HEK293T (cell line): ENCODE results near the gene STK33.

Experiments used
- CTCF ChIA-PET: fragments of 350-600 bp; formaldehyde crosslinking; extraction: SDS; loops from one replicate; lab custom pipeline; 2021; ENCODE audit warnings: antibody characterized with exemption, inconsistent platforms; lab: Yijun Ruan, JAX
- POLR2A ChIA-PET: fragments of 350-600 bp; formaldehyde crosslinking; extraction: SDS; loops from one replicate; lab custom pipeline; 2020; ENCODE audit warnings: antibody characterized with exemption, inconsistent platforms; lab: Yijun Ruan, JAX
- DNase-seq: peaks from one replicate; pipeline ENCODE4 v3.0.0; 2012; ENCODE audit warnings: mixed read lengths; ENCODE audit errors: extremely low spot score
- ARNT ChIP-seq: fragments of 450-650 bp; IDR thresholded peaks from 2 replicates; pipeline ENCODE4 v1.6.1; 2017; ENCODE audit warnings: mild to moderate bottlenecking
- BHLHE40 ChIP-seq: fragments of 450-650 bp; IDR thresholded peaks from 2 replicates; pipeline ENCODE4 v1.6.1; 2016; ENCODE audit warnings: mild to moderate bottlenecking, moderate library complexity, borderline replicate concordance
- CTBP1 ChIP-seq: fragments of 450-650 bp; IDR thresholded peaks from 2 replicates; pipeline ENCODE4 v1.6.1; 2016; ENCODE audit warnings: borderline replicate concordance
- ELF4 ChIP-seq: fragments of 450-650 bp; IDR thresholded peaks from 2 replicates; pipeline ENCODE4 v1.6.1; 2017; ENCODE audit warnings: antibody characterized with exemption
- FOXA1 ChIP-seq: fragments of 450-650 bp; IDR thresholded peaks from 2 replicates; pipeline ENCODE4 v1.6.1; 2016; ENCODE audit warnings: mild to moderate bottlenecking
- FOXK2 ChIP-seq: fragments of 450-650 bp; IDR thresholded peaks from 2 replicates; pipeline ENCODE4 v1.6.1; 2016; ENCODE audit warnings: mild to moderate bottlenecking
- FOXM1 ChIP-seq: fragments of 450-650 bp; IDR thresholded peaks from 2 replicates; pipeline ENCODE4 v1.6.1; 2017; ENCODE audit warnings: mild to moderate bottlenecking, borderline replicate concordance
- HDGF ChIP-seq: fragments of 450-650 bp; IDR thresholded peaks from 2 replicates; pipeline ENCODE4 v1.6.1; 2017; ENCODE audit warnings: antibody characterized with exemption, borderline replicate concordance
- L3MBTL2 ChIP-seq: fragments of 450-650 bp; conservative IDR thresholded peaks from 2 replicates; pipeline ENCODE4 v1.6.1; 2016; ENCODE audit warnings: mild to moderate bottlenecking
- LEF1 ChIP-seq: fragments of 450-650 bp; IDR thresholded peaks from 2 replicates; pipeline ENCODE4 v1.6.1; 2017; ENCODE audit warnings: mild to moderate bottlenecking, borderline replicate concordance
- NFRKB ChIP-seq: fragments of 450-650 bp; IDR thresholded peaks from 2 replicates; pipeline ENCODE4 v1.6.1; 2016; ENCODE audit warnings: mild to moderate bottlenecking, moderate library complexity
- SP1 ChIP-seq: fragments of 450-650 bp; IDR thresholded peaks from 2 replicates; pipeline ENCODE4 v1.6.1; 2017
- SUZ12 ChIP-seq: fragments of 450-650 bp; IDR thresholded peaks from 2 replicates; pipeline ENCODE4 v1.6.1; 2016; ENCODE audit warnings: mild to moderate bottlenecking
- TARDBP ChIP-seq: fragments of 450-650 bp; IDR thresholded peaks from 2 replicates; pipeline ENCODE4 v1.6.1; 2016
- ZNF384 ChIP-seq: fragments of 450-650 bp; IDR thresholded peaks from 2 replicates; pipeline ENCODE4 v1.6.1; 2016
- TF ChIP-seq, protein P1 (sequence below): fragments of 450-650 bp; IDR thresholded peaks from 2 replicates; pipeline ENCODE4 v1.6.1; 2016

The STK33 gene

GRCh38 chr11:8354622-8355415 is 239.2 kb downstream of the STK33 start:
- ChIA-PET CTCF (no interaction called here), POLR2A (no interaction called here)
- no peak for TF ChIP-seq ARNT
- DNase-seq, result no peak

DNA sequence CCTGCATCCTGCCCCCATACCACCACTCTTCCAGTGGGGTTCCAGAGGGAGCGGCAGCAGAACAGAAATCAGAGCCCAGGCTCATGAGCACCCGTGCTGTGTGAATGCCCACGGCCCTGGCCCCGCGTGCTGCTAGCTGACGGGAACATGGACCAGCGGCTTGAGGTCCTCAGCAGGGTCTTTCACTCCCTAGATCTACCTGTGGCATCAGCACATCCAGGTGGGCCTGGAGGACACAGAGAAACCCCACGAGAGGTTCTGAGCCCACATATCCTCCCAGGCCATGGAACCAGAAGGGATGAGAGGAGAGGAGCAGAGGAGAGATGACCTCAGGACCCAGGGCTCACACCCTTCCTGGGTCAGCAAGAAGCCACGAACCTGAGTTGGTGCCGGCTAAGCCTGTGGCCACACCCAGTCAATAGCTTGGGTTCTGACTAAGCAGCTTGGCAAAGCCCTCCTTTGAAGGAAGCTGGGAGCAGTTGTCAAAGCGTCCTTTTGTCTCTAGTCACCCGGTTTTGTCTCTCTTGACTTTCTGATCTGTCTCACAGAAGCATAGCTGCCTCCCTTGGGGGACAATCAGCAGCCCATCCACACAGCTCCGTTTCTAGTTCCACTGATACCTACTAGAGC is 241.0 kb downstream of the STK33 start:
- TF ChIP-seq BHLHE40 (no peak), CTBP1 (no peak), FOXK2 (no peak), HDGF (no peak), SP1 (no peak), SUZ12 (no peak)
- POLR2A ChIA-PET, result no interaction called here
- CTCF ChIA-PET, result no interaction called here
- no peak for DNase-seq

DNA sequence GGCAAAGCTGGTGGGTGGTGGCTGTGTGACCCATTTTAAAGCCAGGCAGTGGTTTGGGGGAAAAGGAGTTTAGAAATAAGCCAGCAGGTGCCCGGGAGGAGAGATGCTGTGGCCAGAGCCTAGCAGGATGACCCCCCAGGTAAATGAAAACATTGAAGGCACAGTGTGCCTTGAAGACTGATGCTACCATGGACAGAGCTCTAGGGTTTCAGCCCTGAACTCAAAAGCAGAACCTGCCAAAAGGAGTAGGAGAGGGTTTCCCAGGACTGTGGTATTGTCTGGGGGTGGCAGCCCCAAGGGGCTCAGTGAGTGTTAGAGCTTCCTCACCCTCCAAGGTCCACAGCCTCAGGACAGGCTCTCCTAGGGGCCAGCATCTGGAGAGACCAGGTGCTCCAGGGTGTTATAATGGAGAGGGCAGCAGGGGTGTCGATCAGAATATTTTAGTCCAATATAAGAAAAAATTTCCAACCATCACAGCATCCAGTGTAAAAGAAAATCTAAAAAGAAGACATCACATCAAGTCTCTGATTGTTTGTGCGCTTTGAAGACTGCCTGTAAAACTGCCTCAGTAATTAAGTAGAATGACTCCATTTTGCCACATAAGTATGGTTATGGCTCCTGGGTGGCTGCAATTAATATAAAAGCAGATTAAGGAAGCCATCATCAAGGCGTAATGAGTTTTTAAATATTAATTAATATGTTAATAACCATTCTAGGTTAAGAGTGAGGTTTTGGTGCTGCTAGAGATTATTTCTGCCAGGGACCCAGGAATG is 241.7 kb downstream of the STK33 start:
- TF ChIP-seq LEF1 (no peak), HDGF (no peak), FOXM1 (no peak), L3MBTL2 (no peak), ARNT (no peak), CTBP1 (no peak), TARDBP (no peak), SUZ12 (no peak), ZNF384 (no peak), BHLHE40 (no peak)
- TF ChIP-seq, protein P1, sequence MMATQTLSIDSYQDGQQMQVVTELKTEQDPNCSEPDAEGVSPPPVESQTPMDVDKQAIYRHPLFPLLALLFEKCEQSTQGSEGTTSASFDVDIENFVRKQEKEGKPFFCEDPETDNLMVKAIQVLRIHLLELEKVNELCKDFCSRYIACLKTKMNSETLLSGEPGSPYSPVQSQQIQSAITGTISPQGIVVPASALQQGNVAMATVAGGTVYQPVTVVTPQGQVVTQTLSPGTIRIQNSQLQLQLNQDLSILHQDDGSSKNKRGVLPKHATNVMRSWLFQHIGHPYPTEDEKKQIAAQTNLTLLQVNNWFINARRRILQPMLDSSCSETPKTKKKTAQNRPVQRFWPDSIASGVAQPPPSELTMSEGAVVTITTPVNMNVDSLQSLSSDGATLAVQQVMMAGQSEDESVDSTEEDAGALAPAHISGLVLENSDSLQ, result no peak
- ChIA-PET CTCF (no interaction called here), POLR2A (no interaction called here)
- no peak for DNase-seq

DNA sequence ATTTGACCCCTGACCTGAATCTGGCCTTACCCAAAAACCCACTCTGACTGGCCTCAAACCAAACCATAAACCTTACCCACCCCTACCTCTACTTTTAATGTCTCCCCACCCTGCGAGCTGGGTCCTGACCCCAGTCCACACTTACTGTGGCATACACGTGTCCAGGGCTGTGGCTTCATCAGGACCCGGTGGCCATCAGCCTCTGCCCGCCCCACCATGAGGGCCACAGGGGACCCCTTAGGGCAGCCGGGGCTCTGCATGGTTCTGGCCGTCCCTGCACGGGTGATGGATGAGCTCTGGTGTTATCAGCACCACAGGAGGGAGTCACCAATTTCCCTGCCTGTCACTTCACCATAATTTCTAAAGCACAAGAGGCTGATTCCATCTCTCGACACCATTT is 242.8 kb downstream of the STK33 start:
- ChIA-PET CTCF (no interaction called here), POLR2A (no interaction called here)
- TF ChIP-seq FOXM1 (no peak), L3MBTL2 (no peak), BHLHE40 (no peak), ELF4 (no peak), SUZ12 (no peak), HDGF (no peak), CTBP1 (no peak), SP1 (no peak), ZNF384 (no peak), FOXA1 (no peak)
- TF ChIP-seq, protein P1, result no peak
- DNase-seq, result no peak

DNA sequence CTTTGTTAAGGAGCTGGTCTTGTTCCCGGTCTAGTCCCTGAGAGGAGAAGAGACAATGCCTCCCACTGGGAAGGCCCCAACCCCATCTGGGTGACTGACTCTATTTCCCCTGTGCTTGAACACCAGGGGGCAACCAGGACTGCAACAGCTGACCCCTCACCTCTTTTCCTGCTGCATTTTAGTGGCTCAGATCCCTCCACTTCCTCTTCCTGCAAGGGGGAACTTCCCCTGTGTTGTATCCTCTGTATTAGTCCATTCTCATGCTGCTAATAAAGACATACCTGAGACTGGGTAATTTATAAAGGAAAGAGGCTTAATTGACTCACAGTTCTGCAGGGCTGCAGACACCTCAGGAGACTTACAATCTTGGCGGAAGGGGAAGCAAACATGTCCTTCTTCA is 246.1 kb downstream of the STK33 start:
- DNase-seq, result no peak
- TF ChIP-seq LEF1 (no peak), ARNT (no peak), L3MBTL2 (no peak), HDGF (no peak), NFRKB (no peak), FOXA1 (no peak), TARDBP (no peak)
- TF ChIP-seq, protein P1, result no peak
- ChIA-PET CTCF (no interaction called here), POLR2A (no interaction called here)

- POLR2A ChIA-PET, result no interaction called here
- CTCF ChIA-PET, result interaction anchor here (0.6 kb wide), 2 partner anchors 23 to 31 kb away, joined by 3 read pairs; no protein-coding TSS in a partner anchor
- no peak for TF ChIP-seq ELF4
- no peak for TF ChIP-seq FOXA1
- no peak for TF ChIP-seq LEF1
- no peak for TF ChIP-seq FOXM1
- no peak for TF ChIP-seq BHLHE40
- TF ChIP-seq ZNF384, result no peak
- TF ChIP-seq, protein P1, result no peak
- no peak for TF ChIP-seq TARDBP
- no peak for DNase-seq
These were observed 247.8 kb downstream of the STK33 start for GRCh38 chr11:8346157-8346755.
